ENCODE data around the gene TGFB3. TPM values are rescaled to one million over a fixed set of nuclear protein-coding genes. Genes with fewer than 3 reads are reported as not detected.

The TGFB3 gene
- total RNA-seq, 1 experiment from 2014 or later = 1.7 TPM

- peaks cover 5% of the 10 kb centered on the region for H3K4me1 Mint-ChIP-seq
- no peak for TF ChIP-seq GABPB1 (CRISPR knock-in tag; IDR thresholded peaks at IDR 0.05)
- TF ChIP-seq PRDM15 (CRISPR knock-in tag; IDR thresholded peaks at IDR 0.05) = no peak
- no peak for TF ChIP-seq FOXP4 (CRISPR knock-in tag; IDR thresholded peaks at IDR 0.05)
- no peak for TF ChIP-seq AFF4 (CRISPR knock-in tag; IDR thresholded peaks at IDR 0.05; ENCODE audit: borderline replicate concordance)
- no peak for TF ChIP-seq STAT6 (CRISPR knock-in tag; conservative IDR thresholded peaks at IDR 0.05; ENCODE audit: low read depth)
- TF ChIP-seq TCF7 (CRISPR knock-in tag; IDR thresholded peaks at IDR 0.05; ENCODE audit: low read depth) = no peak
- TF ChIP-seq IRF1 (CRISPR knock-in tag; IDR thresholded peaks at IDR 0.05) = no peak
- no peak for TF ChIP-seq MAX (CRISPR knock-in tag; IDR thresholded peaks at IDR 0.05)
- TF ChIP-seq ARID4B (CRISPR knock-in tag; IDR thresholded peaks at IDR 0.05; ENCODE audit: borderline replicate concordance) = no peak
- TF ChIP-seq TEAD4 (CRISPR knock-in tag; IDR thresholded peaks at IDR 0.05) = no peak
- TF ChIP-seq ZSCAN18 (CRISPR knock-in tag; IDR thresholded peaks at IDR 0.05) = no peak
- no peak for TF ChIP-seq CBFB (CRISPR knock-in tag; IDR thresholded peaks at IDR 0.05; ENCODE audit: low read depth)
- TF ChIP-seq GRHL2 (CRISPR knock-in tag; IDR thresholded peaks at IDR 0.05; ENCODE audit: insufficient replicate concordance, severe bottlenecking) = no peak
- TF ChIP-seq PRRX2 (CRISPR knock-in tag; IDR thresholded peaks at IDR 0.05) = no peak
- no peak for TF ChIP-seq GTF2I (CRISPR knock-in tag; conservative IDR thresholded peaks at IDR 0.05)
- DNase-seq (ENCODE audit: low spot score) = no peak
- H3K9me3 Mint-ChIP-seq = peaks cover 3% of the 10 kb centered on the region; the same call in 1 of the 2 replicates
- ChIA-PET CTCF (interaction anchor here (1.0 to 2.1 kb wide), 3 partner anchors 22 to 54 kb away, joined by 3 to 7 read pairs (median 5); no protein-coding TSS in a partner anchor), POLR2A (no interaction called here)
- H3K27me3 Mint-ChIP-seq (ENCODE audit: low read depth) = no peaks in the 10 kb centered on the region
- peaks cover 8% of the 10 kb centered on the region for H3K36me3 Mint-ChIP-seq
- no peak overlapping the region for H3K27ac Mint-ChIP-seq
- H3K4me3 Mint-ChIP-seq = no peak overlapping the region
- ATAC-seq = no peak; the same call in 1 of the 2 replicates
These were observed 53.1 kb downstream of the TGFB3 start for GRCh38 chr14:75928690-75929181.

Measured in WTC11 (cell line).